Sigmoid colon (tissue), 7 donors: ENCODE data around the gene IGSF9. TPM values are rescaled to one million over a fixed set of nuclear protein-coding genes. Genes with fewer than 3 reads are reported as not detected.
A peak's percentile ranks its signal among the peaks of the same experiment; 100 is the strongest.

Experiments used
- DNase-seq: peaks from one replicate; pipeline ENCODE4 v3.0.0-alpha.2; 2019
- H3K27ac ChIP-seq, 4 donors: fragments of 200-600 bp; sonication (generic); one replicate each; pipeline ENCODE4 v1.5.1; 2016 to 2019; ENCODE audit warnings: mild to moderate bottlenecking in 1 of 4
- H3K27me3 ChIP-seq, 3 donors: fragments of 200-600 bp; sonication (generic); one replicate each; pipeline ENCODE4 v1.5.1; 2019; ENCODE audit warnings: mild to moderate bottlenecking in 1 of 3
- H3K36me3 ChIP-seq, 4 donors: fragments of 200-600 bp; sonication (generic); one replicate each; pipeline ENCODE4 v1.5.1; 2016 to 2019
- H3K4me1 ChIP-seq, 4 donors: fragments of 200-600 bp; sonication (generic); one replicate each; pipeline ENCODE4 v1.5.1; 2017 to 2019
- H3K4me3 ChIP-seq, 4 donors: fragments of 200-600 bp; sonication (generic); one replicate each; pipeline ENCODE4 v1.5.1; 2017 to 2019; ENCODE audit warnings: mild to moderate bottlenecking in 2 of 4, moderate library complexity in 1 of 4
- H3K9me3 ChIP-seq, 4 donors: fragments of 200-600 bp in 3 of 4; sonication (generic) in 3 of 4; one replicate each; pipeline versions ENCODE4 v1.5.1 to v1.6.1; 2013 to 2019
- EP300 ChIP-seq, 4 donors: sonication (generic); formaldehyde crosslinking; IDR thresholded peaks; one replicate each; pipeline ENCODE4 v1.6.1; 2017; ENCODE audit warnings: antibody characterized with exemption in 4 of 4
- POLR2A ChIP-seq, 2 donors: fragments of 450-650 bp; IDR thresholded peaks; one replicate each; pipeline ENCODE4 v1.6.1; 2016; ENCODE audit warnings: antibody characterized with exemption in 2 of 2, mild to moderate bottlenecking in 2 of 2, moderate library complexity in 2 of 2
- POLR2AphosphoS5 ChIP-seq, 4 donors: sonication (generic); formaldehyde crosslinking; IDR thresholded peaks; one replicate each; pipeline ENCODE4 v1.6.1; 2017; ENCODE audit warnings: antibody characterized with exemption in 4 of 4
- WGBS, 2 donors: extraction: QIAGEN DNeasy Blood & Tissue Kit; methylation state at CpG; one replicate each; pipeline ENCODE4 v1.1.7; 2013; 5-methylcytosine and 5-hydroxymethylcytosine counted together
- intact Hi-C: fragments of 100-400 bp; cut with DNase I; formaldehyde crosslinking; loops from one replicate; pipeline ENCODE4 v1.15.1; 2023
- polyA plus RNA-seq, 3 donors: library from polyadenylated mRNA; stranded (reverse); fragments of 200-250 nt; gene quantifications; one replicate each; pipeline ENCODE4 v1.2.3, GENCODE V29; 2013
- total RNA-seq, 4 donors: library from RNA; depleted of rRNA; stranded (reverse); fragments of >200 nt; gene quantifications; one replicate each; pipeline ENCODE4 v1.1.0, GENCODE V29; 2016
- TF ChIP-seq, protein P1 (sequence below), 4 experiments: fragments of 450-650 bp in 3 of 4; fragments of 200-600 bp in 1 of 4; IDR thresholded peaks; one replicate each; pipeline ENCODE4 v1.5.1; 2016 to 2019; ENCODE audit warnings: antibody characterized with exemption in 4 of 4, mild to moderate bottlenecking in 3 of 4, moderate library complexity in 2 of 4
- donor health status: healthy with polysubstance abuse.
- donor health status: Bipolar disorder and iron deficiency.
- donor health status: healthy.

The IGSF9 gene
- total and polyA plus RNA-seq, 7 donors, result under 0.01 to 16.3 (median 9.2) TPM; not detected in 3

DNA sequence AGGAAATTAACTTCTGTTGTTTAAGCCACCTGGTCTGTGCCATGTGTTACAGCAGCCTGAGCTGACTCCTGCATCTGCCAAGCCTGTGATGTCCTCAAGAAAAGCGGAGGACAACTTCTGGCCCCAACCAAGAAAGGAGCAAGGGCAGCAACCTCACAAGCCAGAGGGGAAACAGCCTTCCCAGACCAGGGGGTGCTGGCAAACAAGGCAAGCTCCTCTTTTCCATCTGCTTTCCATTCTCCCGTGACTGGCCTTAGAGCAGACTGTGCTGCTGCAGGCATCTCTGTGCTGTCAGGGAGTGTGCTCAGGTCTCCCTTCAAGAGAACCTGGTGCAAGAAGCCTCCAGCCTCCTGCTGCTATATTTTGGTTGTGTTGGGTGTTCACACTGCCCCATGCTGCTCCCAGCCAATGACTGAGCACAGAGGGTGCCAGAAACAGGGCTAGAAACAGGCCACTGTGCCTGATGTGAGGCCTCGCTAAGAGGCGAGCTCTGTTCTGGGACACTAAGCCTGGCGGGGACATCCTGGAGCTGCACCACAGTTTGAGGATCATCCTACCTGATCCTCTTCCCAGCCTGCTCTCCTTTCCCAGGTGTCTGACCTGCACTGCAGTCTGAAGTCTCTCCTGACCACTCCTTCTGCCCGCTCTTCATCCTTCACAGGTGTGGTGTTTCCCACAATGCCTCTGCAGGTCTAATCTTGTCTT, 36.1 kb upstream of the IGSF9 start:
- H3K9me3 ChIP-seq, result no peaks in the 10 kb centered on the region
- no peaks in the 10 kb centered on the region for H3K27me3 ChIP-seq
- no peak overlapping the region for H3K4me3 ChIP-seq
- 90 to 94% methylated on average over 6 of the region's 6 CpGs for WGBS, 2 donors
- no peak overlapping the region for H3K27ac ChIP-seq
- intact Hi-C loops, result no loop called here
- H3K4me1 ChIP-seq, result peaks cover 0 to 20% (median 15%) of the 10 kb centered on the region in 4 donors
- no peak for DNase-seq
- no peaks in the 10 kb centered on the region for H3K36me3 ChIP-seq
- TF ChIP-seq POLR2A (IDR thresholded peaks at IDR 0.05) (no peak), POLR2AphosphoS5 (IDR thresholded peaks at IDR 0.05) (no peak), EP300 (IDR thresholded peaks at IDR 0.05) (no peak)
- TF ChIP-seq, protein P1, sequence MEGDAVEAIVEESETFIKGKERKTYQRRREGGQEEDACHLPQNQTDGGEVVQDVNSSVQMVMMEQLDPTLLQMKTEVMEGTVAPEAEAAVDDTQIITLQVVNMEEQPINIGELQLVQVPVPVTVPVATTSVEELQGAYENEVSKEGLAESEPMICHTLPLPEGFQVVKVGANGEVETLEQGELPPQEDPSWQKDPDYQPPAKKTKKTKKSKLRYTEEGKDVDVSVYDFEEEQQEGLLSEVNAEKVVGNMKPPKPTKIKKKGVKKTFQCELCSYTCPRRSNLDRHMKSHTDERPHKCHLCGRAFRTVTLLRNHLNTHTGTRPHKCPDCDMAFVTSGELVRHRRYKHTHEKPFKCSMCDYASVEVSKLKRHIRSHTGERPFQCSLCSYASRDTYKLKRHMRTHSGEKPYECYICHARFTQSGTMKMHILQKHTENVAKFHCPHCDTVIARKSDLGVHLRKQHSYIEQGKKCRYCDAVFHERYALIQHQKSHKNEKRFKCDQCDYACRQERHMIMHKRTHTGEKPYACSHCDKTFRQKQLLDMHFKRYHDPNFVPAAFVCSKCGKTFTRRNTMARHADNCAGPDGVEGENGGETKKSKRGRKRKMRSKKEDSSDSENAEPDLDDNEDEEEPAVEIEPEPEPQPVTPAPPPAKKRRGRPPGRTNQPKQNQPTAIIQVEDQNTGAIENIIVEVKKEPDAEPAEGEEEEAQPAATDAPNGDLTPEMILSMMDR (IDR thresholded peaks at IDR 0.05), result no peak

DNA sequence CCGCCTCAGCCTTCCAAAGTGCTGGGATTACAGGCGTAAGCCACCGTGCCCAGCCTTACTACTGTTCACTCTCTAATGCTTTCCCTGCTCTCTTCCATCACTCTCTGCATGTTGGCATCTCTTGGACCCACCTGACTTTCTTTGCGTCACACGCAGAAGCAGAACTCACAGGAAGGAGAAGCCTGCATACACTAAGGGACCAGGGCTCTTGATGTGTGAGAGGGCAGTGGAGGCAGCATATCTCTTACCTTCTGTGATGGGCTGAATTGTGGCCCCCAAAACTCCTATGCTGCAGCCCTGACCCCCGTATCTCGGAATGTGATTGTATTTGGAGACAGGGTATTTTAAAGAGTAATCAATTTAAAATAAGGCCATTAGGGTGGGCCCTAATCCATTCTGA, 35.4 kb upstream of the IGSF9 start:
- no peaks in the 10 kb centered on the region for H3K36me3 ChIP-seq
- intact Hi-C loops, result no loop called here

DNA sequence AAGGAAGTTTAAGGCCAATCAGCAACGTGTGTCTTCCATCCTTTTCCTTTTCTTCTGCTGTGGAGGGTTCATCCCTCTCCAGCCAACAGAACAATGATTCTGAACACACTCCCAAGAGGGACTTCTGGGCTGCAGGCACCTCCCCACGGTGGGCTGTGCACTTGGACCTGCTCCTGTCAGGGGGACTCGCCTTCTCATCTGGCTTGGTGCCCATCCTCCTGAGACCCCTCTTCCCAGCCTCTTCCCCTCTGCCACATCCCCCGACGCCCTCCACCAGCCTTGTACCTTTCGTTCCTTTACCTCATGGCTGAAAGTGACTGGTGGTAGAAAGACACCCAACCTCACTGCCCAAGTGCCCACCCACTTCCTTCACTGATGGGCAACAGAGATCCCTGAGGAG, 34.7 kb upstream of the IGSF9 start:
- Histone ChIP-seq H3K36me3 (no peaks in the 10 kb centered on the region), H3K4me3 (no peak overlapping the region), H3K27ac (no peak overlapping the region), H3K9me3 (no peaks in the 10 kb centered on the region), H3K27me3 (no peaks in the 10 kb centered on the region), H3K4me1 (peaks cover 0 to 20% (median 15%) of the 10 kb centered on the region in 4 donors)
- intact Hi-C loops, result no loop called here
- 71 to 83% methylated on average over 6 of the region's 6 CpGs for WGBS, 2 donors
- TF ChIP-seq, protein P1 (IDR thresholded peaks at IDR 0.05), result no peak
- TF ChIP-seq POLR2A (IDR thresholded peaks at IDR 0.05) (no peak), POLR2AphosphoS5 (IDR thresholded peaks at IDR 0.05) (no peak), EP300 (IDR thresholded peaks at IDR 0.05) (no peak)
- DNase-seq, result no peak

More for the DNA sequence above, 35.4 kb upstream of the IGSF9 start:
- Histone ChIP-seq H3K4me3 (no peak overlapping the region), H3K4me1 (peaks cover 0 to 20% (median 15%) of the 10 kb centered on the region in 4 donors), H3K27ac (no peak overlapping the region), H3K9me3 (no peaks in the 10 kb centered on the region), H3K27me3 (no peaks in the 10 kb centered on the region)
- TF ChIP-seq POLR2AphosphoS5 (IDR thresholded peaks at IDR 0.05), result no peak
- TF ChIP-seq EP300 (IDR thresholded peaks at IDR 0.05), result no peak
- no peak for TF ChIP-seq POLR2A (IDR thresholded peaks at IDR 0.05)
- TF ChIP-seq, protein P1 (IDR thresholded peaks at IDR 0.05), result no peak
- no peak for DNase-seq
- WGBS, 2 donors, result 97 to 98% methylated on average over 7 of the region's 7 CpGs

DNA sequence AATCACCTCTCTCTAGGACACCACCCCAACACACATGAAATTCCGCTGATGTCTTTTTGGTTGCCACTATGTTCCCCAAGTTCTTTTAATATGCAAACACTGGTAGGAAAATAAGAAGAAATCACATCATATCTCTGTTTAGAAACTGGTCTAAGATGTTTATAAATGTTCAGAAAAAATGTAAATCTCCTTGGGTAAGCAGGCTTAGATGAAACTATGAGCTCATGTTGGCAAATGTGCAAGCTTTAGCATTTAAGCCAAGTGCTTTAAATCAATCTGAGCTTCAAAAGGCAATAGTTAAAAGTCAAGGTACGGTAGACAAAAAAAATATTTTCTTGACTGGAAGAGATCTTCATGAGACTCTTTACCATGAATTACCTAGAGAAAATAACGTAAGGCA, 33.8 kb upstream of the IGSF9 start:
- WGBS, 2 donors, result 75 to 87% methylated on average over 3 of the region's 3 CpGs
- Histone ChIP-seq H3K4me1 (peaks cover 0 to 20% (median 15%) of the 10 kb centered on the region in 4 donors), H3K27me3 (no peaks in the 10 kb centered on the region), H3K9me3 (no peaks in the 10 kb centered on the region), H3K4me3 (no peak overlapping the region), H3K27ac (peak overlapping the region in 2 of 4 donors; percentile 36 to 52), H3K36me3 (no peaks in the 10 kb centered on the region)
- DNase-seq, result no peak
- intact Hi-C loops, result no loop called here
- TF ChIP-seq, protein P1 (IDR thresholded peaks at IDR 0.05), result no peak
- no peak for TF ChIP-seq EP300 (IDR thresholded peaks at IDR 0.05)
- TF ChIP-seq POLR2A (IDR thresholded peaks at IDR 0.05), result no peak
- TF ChIP-seq POLR2AphosphoS5 (IDR thresholded peaks at IDR 0.05), result peak in 3 of 4 donors; percentile 20 to 53 (median 51)

DNA sequence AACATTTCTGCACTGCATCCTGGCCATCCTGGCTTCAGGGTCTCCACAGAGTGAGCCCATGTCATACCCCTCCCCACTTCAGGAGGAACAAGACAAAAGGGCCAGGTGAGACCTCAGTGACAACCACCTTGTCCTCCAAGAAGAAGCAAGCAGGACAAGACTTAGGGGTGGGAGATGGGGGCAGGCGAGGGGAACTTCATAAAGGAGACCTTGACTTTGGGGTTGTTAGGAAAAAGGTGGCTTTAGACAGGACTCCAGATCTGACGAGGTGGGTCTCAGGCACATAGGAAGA, 32.6 kb upstream of the IGSF9 start:
- no peak for TF ChIP-seq POLR2AphosphoS5 (IDR thresholded peaks at IDR 0.05)
- no peak for TF ChIP-seq EP300 (IDR thresholded peaks at IDR 0.05)
- no peak for TF ChIP-seq POLR2A (IDR thresholded peaks at IDR 0.05)
- TF ChIP-seq, protein P1 (IDR thresholded peaks at IDR 0.05), result no peak
- H3K36me3 ChIP-seq, result no peaks in the 10 kb centered on the region
- H3K4me3 ChIP-seq, result no peak overlapping the region
- H3K27me3 ChIP-seq, result no peaks in the 10 kb centered on the region
- no peak overlapping the region for H3K27ac ChIP-seq
- no peak for DNase-seq
- no peaks in the 10 kb centered on the region for H3K9me3 ChIP-seq
- WGBS, 2 donors, result 81 to 89% methylated on average over 2 of the region's 2 CpGs
- intact Hi-C loops, result no loop called here
- peaks cover 0 to 20% (median 15%) of the 10 kb centered on the region in 4 donors for H3K4me1 ChIP-seq
